HG03060 (cell line): ENCODE data around the gene LRTM2.

Experiments used
- ATAC-seq: cut with Tn5 transposase; IDR thresholded peaks from one replicate; pipeline ENCODE4 v1.9.1; 2021; ENCODE audit warnings: low read depth, moderate number of reproducible peaks; ENCODE audit not compliant: unreplicated experiment

The LRTM2 gene

DNA sequence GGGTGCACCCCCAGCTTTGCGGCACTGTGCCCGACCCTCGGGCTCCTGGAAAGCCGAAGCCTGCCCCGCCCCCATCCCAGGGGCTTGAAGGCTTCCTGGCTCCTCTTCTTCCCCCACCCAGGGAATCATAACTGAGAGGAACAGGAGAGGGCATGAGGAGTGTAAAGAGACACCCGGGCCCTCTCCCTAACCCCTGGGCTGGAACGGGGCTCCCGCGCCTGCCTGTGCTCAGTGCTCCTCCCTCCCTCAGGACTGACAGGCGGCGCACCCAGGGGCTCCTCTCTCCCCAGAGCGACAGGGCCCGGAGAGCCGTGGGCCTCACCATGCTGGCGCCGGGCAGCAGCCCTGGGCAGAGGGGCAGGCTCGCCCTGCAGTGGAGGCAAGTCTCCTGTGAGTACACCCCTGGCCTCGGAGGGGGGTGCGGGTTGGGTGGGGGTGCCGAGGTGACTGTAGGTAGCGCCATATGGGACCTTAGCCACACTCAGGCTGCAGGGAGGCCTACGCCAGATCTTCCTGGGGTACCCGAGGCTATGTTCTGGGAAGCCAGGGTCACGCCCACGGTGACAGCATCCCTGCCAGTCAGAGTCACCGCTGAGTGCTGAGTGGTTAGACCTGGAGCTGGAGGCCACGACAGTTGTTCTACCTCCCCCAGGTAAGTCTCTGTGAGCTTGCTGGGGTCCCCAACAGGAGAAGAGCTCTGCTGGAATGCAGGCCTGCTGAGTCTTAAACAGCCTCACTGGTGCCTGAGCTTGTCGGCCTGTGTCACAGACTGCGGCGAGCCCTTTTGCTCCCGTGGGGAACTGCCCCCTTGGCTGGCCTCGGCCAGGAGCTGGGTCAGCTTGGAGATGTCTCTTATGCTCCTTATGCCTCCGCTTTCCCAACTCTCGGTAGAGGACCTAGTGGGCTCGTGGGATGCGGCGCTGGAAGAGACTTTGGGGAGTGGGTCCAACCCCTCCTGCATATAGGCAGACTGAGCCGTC, 7.8 kb downstream of the LRTM2 start:
- no peak for ATAC-seq

DNA sequence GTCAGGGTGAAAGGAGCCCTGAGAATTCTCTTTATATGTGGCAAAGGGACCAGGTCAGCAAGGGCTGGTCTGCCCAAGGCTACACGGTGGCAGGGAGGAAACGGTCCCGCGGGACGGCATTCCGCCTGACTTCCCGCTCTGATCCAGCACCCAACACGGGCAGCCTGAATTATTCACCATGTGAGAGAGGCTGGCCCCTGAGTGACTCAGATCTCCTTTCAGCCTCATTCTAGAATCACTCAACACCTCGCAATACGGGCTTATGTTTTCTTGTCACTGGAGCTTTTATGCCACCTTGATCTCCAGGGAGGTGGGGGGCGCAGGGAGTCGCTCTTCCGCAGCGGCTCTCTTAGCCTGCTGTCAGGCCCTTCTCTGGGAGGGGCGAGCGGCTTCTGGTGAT, 8.5 kb downstream of the LRTM2 start:
- no peak for ATAC-seq

DNA sequence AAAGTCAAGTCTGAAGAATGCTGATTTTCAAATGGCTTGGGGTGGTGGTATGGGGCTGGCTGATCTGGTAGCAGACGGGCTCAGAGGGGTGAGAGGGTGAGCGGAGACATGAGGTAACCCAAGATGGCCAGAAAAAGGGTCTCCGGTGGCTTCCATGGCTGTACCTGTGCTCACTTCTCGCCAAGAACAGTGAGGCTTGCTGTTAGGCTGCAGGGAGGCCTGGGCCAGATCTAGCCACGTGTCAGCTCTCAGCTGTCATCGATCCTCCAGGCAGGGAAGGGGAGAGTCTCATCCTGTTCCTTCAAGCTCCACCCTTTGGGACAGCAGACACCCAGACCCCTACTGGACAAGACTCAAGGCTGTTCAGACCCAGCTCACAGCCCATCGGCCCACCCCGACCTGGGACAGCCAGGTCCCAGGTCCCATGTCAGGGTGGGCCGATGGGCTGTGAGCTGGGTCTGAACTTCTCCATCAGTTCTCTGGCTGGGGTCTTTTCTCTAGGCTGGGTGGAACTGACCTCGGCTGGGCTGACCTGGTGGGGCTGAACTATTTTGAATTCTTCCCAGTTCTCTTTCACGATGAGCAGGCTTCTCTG, 9.0 kb downstream of the LRTM2 start:
- ATAC-seq, result no peak

DNA sequence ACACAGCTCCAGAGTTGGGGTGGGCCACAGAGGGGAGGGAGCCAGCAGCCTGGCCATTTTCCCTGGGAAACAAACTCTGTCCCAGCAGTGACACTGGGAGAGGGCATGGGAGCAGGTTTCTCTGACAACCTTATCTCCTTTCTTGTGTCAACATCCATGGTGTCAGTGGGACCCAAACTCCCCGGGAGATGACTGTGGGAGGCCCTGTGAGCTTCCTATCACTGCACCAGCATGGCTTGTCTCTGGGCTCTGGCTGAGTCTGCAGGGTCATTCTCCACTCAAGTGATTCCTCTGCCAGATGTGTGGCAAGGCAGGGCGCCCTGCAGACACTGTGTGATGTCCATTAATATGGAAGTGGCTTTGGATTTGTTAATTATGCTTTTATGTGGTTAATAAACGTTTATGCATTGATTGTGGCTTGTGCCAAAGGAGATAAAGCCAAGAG, 10.1 kb downstream of the LRTM2 start:
- no peak for ATAC-seq

DNA sequence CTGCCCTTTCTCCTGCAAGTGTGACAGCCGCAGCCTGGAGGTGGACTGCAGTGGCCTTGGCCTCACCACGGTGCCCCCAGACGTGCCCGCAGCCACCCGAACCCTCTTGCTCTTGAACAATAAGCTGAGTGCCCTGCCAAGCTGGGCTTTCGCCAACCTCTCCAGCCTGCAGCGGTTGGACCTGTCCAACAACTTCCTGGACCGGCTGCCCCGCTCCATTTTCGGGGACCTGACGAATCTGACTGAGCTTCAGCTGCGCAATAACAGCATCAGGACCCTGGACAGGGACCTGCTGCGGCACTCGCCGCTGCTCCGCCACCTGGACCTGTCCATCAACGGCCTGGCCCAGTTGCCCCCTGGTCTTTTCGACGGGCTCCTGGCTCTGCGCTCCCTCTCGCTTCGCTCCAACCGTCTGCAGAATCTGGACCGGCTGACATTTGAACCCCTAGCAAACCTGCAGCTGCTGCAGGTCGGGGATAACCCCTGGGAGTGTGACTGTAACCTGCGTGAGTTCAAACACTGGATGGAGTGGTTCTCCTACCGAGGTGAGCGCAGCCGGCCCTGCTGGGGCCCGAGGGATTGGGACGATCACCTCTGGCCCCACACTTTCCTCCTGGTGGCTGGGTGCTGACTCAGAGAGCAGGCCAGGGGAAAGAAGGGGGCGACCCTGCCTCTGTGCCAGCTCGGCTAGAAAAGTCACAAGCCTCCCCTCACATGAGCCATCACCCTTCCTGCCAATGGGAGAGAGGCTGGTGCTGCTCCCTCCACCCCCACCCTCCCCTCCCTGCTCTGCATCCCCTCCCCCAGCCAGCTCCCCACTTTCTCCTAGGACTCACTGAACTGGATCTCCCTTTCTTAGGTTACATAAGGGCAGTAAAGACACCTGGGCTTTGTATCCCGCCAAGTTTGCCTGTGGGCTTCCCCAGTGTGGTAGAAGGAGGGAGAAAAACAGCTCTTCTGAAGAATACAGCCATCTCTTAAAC, 10.9 kb downstream of the LRTM2 start:
- no peak for ATAC-seq

DNA sequence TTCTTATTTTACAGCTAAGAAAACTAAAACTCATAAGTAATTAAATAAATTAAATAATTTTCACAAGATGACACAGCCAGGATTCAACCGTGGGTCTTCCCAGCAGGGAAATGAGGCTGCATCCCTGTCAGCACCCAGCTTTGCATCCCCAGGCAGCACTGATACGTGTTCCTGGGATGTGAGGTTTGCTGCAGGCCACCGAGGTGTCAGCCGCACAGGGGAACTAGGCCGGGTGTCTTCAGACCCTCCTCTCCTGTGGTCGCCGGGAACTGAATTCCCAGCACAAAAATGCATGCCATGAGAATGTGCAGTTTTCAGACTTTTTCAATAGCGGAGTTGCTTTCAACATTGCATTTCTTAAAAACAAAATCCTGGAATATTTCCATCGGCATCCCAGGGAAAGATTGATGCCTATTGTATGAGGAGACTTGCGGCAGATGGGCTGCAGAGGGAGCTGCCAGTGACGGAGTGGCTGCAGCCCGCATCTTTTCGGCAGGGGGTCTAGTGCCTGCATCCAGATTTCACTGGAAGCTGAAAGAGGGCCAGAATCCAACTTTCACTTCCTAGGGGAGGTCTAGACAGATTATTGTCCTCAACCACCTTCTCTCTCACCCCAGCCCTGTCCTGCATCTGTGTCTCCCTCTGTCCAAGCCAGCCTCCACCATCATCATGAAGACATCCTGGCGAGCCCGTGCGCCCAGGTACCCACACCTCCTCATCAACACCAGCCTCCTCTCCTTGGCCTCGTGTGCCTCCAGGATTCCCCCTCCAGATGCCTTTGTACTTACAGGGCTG, 12.6 kb downstream of the LRTM2 start:
- no peak for ATAC-seq

DNA sequence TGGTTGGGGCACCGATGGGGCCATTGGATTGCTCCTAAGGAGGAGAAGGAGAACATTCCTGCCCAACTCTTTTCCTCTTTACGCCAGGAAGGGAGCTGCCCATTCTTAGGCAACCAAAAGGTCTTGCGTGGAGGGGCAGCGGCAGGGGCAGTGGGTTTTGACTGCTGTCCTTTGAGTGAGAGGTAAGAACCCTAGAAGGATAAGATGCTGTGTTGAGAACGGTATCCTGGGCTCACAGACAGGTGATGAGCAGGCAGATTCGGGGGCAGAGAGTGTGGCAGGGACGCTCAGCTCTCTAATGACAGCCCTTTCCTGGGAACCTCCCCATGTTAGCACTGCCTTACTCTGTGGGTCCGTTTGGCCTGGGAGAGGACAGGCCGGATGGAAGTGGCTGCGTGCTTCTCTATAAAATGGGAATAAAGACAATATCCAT, 13.2 kb downstream of the LRTM2 start:
- ATAC-seq, result no peak

DNA sequence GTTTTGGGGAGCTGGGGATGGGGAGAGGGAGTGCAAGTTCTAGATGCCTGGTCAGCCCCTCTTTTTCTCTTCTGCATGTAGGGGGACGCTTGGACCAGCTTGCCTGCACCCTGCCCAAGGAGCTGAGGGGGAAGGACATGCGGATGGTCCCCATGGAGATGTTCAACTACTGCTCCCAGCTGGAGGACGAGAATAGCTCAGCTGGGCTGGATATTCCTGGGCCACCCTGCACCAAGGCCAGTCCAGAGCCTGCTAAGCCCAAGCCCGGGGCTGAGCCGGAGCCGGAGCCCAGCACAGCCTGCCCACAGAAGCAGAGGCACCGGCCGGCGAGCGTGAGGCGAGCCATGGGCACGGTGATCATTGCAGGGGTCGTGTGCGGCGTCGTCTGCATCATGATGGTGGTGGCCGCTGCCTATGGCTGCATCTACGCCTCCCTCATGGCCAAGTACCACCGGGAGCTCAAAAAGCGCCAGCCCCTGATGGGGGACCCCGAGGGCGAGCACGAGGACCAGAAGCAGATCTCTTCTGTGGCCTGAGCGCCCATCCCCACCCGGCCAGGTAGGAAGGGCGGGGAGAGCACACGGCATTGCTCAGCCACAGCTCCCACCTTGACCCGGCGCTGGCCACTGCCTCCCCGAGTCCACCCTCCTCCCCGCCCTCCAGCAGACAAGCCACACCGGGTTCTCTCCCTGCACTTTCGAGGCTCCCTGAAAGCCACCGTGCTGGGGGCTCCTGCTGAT, 14.0 kb downstream of the LRTM2 start:
- ATAC-seq, result no peak

DNA sequence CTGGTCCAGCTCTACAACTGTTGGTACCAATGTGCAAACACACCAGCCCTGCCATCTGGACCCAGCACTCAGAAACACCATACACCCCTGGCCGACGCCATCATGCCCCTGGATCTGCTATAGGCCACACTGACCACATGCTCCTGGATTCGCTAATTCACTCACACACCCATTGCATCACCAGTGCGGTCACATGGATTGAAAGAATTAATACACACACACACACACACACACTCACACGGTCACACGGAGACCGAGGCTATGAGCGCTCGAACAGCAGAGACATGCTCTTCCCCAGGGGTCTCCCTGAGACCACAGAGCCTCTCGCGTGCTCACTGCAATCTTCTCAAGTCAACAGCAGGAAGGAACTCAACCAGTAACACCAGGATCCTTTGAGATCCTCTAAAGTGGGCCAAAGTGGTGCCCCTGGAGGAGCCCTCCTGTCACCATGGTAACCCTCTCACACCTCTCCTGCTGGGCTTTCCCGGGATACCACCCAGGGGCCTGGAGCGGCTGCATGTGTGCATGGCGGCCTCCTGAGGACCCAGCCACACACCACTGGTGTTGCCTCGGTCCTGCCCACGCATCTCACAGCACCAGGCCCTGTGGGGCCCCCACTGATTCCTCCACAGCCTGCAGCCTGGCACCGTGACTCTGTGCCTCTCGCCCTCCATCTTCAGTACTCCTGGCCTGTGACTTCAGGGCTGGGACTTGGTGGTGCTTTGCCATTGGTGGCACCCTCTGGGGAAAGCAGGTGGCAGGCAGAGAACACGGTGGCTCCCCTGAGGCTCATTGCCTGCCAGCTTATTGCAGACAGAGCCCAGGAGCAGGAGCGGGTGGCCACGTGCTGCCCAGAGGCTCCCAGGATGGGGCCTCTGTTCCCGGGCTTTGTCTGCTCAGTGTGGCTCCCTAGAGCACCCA, 15.1 kb downstream of the LRTM2 start:
- ATAC-seq, result no peak

DNA sequence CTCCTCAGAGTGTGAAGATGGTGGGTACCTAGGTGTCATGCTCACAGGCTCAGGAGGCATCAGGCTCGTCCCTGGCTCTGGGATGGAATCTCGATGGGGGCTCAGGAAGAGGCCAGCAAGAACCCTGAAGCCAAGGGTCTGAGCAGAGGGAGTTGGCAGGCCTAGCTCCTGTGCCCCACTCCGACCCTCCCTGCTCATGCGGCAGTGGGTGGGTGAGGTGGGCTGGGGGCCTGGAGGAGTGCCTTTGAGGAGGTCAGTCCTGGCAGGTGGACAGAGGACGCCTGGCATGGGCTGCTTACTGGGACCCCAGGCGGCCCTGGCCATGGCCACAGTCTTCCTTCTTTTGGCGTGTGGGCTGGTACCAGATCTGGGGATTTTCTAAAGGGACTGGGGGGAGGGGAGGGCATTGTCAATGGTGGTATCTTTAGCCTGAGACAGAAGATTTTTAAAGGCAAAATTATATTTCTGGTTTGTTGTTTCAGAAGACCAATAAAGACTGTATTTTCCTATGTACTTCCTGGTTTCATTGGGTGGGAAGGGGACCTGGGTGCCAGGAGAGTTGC, 16.0 kb downstream of the LRTM2 start:
- ATAC-seq, result no peak

DNA sequence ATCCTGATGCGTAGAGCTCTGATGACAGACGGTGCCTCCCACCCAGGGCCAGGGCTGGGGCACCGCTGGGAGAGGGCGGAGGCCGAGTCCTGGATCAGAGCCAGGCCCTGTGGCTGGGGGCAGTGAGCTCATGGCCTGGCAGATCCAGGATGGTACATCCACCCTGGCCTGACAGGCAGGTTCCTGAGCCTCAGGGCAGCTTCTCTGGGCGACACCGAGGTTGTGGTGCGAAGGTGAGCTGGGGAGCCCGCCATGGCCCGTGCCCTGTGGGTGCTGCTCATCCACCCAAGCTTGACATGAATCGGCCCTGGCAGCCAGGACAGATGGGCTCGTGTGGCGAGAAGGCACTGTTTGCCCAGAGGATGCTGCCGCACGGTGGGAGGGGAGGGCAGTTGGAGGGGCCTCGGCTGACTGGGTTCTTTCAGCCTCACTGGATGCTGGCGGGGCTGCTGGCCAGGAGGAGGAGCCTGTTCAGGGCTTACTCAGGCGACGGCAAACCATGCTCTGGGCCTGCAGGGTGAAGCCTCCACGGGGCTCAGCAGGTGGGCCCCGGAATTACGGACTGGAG, 16.6 kb downstream of the LRTM2 start:
- ATAC-seq, result no peak

DNA sequence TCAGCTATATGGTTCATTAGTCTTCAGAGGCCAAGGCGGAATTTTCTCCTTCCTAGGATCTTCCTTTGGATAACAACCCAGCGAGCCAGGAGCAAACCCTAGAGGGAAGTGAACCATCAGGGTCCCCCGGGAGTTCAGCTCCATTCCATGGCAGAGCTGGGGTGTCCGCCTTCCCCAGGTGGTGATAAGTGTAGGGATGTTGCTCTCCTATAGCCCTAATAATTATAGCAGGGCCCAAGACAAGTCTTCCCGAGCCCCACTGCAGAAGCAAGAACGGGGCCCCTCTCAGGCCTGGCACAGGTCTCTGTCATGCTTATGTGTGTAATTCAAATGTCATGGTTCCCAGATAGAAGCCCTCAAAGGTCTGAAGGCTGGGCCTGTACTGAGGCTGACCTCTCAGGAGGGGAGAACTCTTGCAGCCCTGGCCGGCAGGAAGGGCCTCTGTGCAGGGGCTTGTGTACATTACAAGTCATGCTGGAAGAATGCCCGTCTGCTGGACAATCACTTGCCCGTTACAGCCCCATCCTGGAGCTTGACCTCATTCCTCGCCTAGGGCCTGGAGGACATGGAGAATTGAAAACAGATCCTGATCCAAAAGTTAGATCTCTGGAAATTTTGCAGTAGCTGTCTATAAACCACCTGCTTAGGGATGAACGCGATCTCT, 17.3 kb downstream of the LRTM2 start:
- no peak for ATAC-seq

DNA sequence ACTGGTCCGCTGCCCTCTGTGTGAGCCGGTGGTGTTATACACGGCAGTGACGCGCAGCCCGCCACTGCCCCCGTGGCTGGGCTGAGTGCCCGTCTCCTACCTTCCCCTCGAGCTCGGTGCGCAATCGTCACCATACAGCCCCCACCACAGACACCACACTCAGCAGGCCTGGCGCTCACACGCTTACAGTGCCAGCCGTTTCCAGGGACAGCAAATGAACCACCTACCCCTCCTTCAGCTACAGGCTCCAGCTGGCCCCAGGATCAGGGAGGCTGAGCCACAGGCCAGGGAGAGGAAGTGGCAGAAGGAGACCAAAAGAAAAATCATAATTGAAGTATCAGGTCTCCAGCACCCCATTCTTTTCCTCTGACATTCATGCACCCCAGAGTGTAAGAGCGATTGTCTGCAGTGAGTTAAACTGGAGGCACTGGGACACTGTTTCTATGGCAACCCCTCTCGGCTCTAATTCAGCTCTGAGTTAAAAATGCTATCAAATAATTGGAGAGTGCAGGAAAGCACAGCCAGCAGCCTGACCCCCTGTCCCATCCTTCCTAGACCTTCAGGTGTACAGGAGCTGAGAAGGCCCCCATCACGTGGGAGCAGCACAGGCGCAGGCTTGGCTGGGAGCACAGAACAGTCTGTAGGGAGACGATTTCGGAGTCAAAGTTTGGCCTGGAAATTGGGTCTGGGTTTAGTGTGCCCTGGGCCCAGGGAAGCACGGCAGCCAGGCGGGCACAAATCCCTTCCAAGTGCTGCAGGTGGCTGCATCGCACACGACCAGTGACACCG, 18.0 kb downstream of the LRTM2 start:
- ATAC-seq, result no peak

DNA sequence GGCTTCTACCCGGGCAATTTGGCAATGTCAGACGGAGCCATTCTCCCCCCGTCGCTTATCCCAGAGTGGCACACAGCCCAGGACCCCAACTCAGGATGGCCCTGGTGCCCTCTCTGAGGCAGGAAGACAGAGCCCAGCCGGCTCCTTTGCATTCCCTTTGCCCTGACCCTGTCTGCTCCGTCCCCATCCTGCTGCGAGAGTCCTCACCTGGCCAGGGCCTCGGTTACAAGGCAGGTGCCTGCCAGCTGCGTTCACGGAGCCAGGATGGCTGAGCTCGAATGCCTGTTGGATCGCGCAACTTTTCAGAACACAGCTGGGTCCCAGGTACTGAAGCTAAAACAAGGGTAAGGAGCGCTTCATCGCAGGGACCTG, 18.6 kb downstream of the LRTM2 start:
- ATAC-seq, result no peak

DNA sequence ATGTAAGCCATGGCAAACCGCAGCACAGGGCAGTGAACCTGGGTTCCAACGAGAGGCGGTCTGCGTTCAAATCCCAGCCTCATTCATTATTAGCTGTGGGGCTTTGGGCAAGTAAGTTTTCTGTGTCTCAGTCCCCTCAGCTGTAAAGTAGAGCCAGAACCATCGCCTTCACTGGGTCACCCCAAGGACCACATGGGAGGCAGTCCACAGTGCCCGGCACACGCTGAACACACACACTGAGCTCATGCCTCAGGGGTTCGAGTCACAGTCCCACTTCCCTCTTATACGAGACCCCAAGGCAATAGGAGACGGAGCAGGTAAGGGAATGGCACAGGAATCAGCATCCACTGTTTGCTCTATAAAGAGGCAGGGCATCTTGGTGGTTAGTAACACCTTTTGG, 19.1 kb downstream of the LRTM2 start:
- ATAC-seq, result no peak
